ENCODE data around the gene SKP1.

SKP1 gene

DNA sequence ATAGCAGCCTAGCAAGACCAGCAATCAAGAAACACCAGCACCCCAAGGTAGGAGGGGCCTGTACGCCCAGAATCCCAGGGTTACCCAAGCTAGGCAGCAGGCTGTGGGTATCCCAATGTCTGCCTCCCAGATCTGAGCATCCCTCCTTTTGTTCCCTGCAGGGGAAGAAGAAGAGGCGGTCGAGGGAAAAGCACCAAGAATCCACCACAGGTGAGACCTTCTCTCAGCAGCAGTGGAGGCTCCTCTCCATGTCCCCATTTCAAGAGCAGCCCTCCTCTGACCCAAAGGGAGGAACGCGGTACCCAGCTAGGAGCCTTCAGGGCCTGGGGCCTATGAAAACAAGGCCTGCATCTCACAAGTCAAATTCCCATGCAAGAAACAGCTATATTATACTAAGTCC, 33.3 kb downstream of the SKP1 start:
- no peak for DNase-seq

DNA sequence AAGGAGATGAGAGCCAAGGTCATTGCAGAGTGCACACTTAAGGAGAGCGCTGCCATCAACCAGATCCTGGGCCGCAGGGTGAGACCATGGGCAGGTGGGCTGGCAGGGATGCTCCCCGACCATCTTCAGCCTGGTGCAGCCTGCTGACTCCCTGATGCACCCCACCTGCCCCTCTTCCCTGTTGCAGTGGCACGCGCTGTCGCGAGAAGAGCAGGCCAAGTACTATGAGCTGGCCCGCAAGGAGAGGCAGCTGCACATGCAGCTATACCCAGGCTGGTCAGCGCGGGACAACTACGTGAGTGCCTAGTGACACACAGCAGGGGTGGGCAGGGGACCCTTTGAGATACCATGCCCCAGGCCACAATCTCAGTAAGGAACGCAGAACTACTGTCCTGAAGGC, 33.9 kb downstream of the SKP1 start:
- no peak for DNase-seq

DNA sequence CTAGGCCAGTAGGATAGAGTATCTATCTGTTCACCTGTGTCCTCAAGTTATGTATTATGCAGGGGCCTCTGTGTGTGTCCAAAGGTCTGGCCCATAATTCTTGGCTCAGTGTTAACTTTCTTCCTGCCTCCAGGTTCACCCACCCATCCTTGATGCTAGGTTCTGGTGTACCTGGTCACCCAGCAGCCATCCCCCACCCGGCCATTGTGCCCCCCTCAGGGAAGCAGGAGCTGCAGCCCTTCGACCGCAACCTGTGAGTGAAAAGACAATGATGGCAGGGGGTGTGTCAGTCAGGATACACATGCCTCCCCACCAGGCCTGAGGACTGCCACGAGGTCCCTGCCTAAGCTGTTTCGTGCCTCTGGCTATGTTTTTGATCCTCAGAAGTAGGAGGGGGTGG, 34.7 kb downstream of the SKP1 start:
- DNase-seq: no peak

- DNase-seq: no peak
Observed at GRCh38 chr5:134141331-134142050, 35.3 kb downstream of the SKP1 start.

DNA sequence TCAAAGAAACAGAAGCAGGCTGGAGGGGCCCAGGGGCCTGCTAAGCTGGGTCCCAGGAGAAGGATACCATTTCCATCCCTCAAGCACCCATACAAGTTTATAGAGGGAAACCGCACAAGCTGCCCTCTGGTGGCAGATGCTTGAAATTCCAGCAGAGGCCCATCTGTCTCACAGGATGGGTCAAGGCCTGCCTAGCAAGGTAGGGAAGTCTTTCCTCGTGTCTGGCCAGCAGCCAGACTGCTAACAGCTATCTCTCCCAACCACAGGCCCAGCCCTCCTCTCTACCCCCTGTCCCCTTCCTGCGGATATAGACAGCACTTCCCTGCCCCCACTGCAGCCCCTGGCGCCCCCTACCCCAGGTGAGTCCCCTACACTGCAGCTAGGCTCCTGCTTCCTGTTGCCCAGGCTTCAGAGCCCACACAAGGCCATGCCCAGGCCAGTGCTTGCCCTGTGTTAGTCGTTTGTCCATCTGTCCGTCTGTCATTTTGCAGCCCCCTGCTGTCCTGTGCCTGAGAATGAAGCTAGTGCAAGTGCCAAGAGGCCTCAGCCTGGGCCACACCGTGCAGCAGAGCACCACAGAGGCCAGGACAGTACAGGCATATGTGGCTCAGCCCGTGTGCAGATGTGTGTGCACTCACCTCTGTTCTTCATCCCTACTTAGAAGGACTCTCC, 36.1 kb downstream of the SKP1 start:
- DNase-seq: peak; percentile 35

- DNase-seq: no peak
Observed at GRCh38 chr5:134139891-134140469, 36.8 kb downstream of the SKP1 start.

GRCh38 chr5:134139377-134139851, 37.3 kb downstream of the SKP1 start:
- DNase-seq: no peak

DNA sequence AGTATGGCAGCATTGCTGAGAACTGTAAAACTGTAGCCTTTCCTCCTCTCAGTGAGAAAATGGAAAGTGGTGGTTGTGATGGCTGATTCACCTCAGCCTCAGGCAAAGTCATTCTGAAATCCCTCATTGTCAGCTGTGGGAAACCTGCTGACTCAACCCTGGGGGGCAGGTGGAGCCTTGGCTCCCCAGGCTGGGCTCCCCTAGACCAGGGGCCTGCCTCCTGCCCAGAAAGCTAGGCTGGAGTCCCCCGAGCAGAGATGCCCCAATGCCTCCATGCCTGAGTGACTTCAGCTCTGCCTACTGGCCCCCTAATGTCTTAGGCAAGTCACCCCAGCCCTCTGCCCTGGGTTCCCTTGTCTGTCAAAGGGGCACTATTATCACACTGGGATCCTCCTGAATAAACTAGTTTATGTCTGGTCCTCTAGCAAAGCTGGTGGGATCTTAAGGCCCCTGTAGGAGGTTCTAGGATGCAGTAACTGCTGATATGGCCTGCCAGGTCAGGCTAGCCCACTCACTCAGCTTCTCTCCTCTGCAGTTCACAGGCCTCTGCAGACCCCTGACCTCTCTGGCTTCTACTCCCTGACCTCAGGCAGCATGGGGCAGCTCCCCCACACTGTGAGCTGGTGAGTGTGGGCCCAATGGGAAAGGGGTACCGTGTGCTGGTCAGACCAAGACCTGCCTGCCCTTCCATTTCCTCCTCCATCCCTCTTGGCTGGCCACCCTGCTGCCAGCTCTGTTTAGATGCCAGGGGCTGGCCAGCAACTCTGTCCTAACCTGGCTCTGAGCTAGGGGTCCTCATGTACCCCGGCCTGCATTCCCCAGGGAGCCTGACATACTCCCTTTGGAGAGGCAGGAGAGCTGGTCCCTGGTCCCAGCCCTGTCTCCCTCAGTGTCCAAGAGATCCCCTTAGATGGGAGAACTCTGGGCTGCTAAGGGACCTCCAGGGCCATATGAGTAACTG, 38.1 kb downstream of the SKP1 start:
- no peak for DNase-seq

GRCh38 chr5:134136771-134137170, 40.0 kb downstream of the SKP1 start:
- DNase-seq: no peak

DNA sequence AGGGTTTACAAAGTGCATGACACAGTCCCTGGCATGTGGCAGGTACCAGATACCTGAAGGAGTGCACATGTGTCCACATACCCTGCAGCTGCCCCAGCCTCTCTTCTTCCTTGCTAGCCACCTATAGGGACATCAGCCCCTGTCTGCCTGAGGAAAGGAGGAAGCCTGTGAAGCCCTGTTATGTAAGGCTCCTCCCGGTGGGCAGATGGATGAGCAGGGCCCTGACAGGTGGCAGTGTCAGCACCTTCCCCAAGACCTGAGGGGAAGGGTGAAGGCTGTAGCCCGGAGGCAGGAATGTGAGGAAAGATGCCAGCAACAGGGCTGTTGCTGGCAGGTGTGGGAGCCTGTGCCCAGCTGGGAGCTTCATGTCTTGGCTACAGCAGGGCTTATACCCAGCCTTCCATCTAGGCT, 40.5 kb downstream of the SKP1 start:
- DNase-seq: no peak

GRCh38 chr5:134135091-134135655, 41.6 kb downstream of the SKP1 start:
- DNase-seq: no peak

DNA sequence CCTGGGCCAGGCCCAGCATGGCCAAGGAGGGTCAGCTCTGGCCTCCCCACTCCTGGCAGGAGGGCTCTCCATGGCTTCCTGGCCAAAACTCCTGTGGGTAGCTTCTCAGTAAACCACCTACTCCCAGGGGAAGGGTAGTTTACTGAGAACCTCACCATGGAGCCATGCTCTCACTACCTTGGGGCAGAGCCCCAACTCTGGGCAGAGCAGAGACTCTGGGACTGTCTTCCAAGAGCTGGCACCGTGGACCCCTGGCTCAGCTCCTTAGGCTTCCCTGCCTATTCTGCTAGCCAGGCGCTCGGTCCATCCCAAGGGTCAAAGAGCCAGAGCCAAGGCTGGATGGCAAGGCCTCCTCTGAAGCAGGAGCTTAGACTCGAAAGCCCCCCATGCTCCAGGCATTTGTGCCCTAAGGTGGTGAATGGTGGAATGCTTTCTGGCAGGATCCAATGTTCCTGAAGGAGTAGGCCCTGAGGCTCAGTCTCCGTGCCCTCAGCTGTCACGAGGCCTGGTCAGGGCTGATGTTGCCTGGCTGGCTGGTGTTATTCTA, 42.7 kb downstream of the SKP1 start:
- no peak for DNase-seq

- no peak for DNase-seq
Observed at GRCh38 chr5:134133188-134133994, 43.4 kb downstream of the SKP1 start.

- no peak for DNase-seq
Observed at GRCh38 chr5:134132372-134133187, 44.2 kb downstream of the SKP1 start.

DNA sequence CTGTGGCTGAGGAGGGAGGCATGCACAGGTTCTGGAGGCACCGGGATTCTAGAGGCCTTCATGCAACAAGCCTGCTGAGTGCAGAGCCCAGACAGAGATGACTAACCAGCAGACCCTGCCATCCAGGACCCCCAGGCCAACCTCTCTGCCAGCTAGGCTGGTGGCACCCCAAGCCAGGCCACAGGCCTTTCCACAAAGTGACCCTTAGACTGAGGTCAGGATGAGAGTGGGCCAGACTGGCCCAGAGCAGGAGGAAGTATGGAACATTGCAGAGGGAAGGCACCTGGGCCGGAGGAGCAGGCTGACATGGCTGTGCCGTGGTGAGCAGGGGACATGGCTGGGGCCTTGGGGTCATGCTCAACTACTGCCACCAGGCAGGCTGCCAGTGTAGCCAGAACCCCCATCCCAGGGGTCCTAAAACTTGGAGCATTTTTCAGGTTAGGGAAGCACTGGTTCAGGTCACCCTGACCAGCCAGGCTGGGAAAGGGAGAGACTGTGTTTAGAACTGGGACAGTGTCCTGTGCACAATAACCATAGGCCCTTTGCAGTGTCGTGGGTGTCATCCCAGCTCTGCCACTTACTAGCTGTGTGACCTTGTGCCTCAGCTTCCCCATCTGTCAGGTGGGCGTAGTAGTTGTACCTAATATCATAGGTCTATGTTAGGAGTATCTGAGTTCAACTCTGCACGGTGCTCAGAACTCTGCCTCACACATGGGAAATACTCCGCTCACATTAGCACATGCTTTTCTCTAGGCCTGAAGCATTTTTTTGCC, 45.0 kb downstream of the SKP1 start:
- no peak for DNase-seq

- no peak for DNase-seq
Observed at GRCh38 chr5:134131165-134131564, 45.6 kb downstream of the SKP1 start.

GRCh38 chr5:134130239-134130945, 46.4 kb downstream of the SKP1 start:
- DNase-seq: no peak

DNA sequence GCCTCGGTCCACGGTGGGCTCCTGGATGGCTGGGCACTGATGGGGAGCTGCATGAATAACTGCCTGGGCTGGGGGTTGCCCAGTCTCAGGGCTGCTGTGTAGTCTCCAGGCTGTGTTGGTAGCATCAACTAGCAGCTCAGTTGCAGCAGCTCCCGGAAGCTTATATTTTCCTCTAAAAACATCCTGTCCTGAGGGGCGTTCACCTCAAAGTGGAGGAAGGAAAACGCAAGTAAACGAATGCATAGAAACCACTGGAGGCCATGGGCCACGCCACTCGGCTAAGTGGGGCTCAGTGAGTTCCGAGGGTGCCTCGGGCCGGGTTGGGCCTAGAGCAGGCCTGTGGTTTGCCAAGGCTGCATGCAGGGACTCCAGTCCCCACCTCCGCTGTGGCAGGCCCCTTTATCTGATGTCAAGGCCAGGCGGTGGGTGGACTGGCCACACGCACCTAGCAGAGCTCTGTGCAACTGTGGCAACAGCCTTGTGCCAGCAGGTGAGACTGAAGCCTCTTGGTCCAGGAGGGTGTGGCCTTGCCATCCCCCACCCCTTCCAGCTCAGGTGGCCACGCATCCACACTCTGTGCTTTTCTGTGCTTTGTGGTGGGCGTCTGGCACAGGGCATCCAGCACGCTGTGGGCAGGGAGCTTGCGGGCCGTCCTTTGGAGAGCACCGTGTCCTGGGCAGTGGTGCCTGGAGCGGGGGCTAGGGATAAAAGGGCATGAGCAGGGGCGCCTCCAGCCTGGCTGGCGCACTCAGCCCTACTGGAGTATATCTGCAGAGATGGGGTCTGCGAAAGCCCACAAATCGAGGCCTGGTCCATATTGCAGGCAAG, 47.1 kb downstream of the SKP1 start:
- DNase-seq: no peak

Measured in NCI-H146 (cell line).